Daoy (cell line): Measurements from ENCODE around the gene ROBO3. TPM values are rescaled to one million over a fixed set of nuclear protein-coding genes. Genes with fewer than 3 reads are reported as not detected.
A peak's percentile ranks its signal among the peaks of the same experiment; 100 is the strongest.

Experiments
- DNase-seq: peaks from one replicate; pipeline ENCODE4 v3.0.0-alpha.2; 2015; ENCODE audit warnings: low read depth
- total RNA-seq: library from RNA; depleted of rRNA; stranded (reverse); fragments of >200 nt; shearing (Covaris generic); gene quantifications from 2 replicates; pipeline ENCODE4 v1.2.3, GENCODE V29; 2014

ROBO3 gene
- total RNA-seq, 1 experiment from 2014 or later: 5.4 TPM

DNA sequence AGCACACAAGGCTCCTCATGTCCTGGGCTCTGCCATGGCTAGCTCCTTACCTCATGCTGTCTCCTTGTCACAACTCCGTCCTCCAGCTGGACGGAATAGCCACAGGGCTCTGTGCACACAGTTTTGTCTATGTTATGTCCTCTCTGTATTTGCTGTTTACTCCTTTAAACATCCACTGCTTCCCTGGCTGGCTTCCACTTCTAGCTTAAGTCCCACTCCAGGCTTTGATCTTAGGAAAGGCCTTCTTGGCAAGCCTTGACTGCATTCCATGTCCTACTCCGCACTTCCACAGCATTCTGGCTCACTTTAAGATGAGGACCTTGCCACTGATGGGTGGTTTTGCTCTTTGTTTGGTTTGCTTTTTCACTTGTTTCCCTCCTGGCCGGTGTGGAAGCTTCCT lies 22.9 kb upstream of the ROBO3 start:
- DNase-seq: no peak

DNA sequence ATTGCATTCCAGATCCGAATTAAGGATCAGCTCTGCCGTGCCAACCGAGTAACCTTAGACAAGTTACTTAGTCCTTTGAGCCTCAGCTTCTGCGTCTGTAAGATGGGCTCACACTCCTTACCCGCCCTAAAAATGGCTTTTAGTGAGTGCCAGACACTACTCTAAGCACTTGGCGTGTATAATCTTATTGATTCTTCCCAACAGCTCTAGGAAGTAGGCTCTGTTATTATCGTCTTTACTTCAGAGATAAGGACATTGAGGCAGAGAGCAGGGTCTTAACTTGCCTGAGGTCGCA lies 21.7 kb upstream of the ROBO3 start:
- no peak for DNase-seq

DNA sequence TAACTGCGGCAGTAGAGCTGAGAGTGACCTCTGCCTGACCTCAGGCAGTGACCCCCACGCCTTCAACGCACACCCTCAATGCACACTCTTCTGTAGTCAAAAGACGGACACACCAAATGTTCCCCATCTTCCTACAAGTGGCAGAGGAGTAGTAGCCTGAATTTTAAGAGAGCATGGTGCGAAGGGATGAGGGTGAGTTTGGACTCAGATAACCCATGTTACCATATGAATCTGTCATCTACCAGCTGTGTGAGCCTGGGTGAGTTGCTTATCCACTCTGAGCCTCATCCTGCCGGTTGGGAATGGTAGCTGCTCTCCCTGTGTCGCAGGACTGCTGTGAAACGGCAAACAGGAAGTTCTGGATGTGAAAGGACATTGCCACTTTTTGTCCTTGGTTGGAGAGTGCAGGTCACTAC lies 20.6 kb upstream of the ROBO3 start:
- no peak for DNase-seq

DNA sequence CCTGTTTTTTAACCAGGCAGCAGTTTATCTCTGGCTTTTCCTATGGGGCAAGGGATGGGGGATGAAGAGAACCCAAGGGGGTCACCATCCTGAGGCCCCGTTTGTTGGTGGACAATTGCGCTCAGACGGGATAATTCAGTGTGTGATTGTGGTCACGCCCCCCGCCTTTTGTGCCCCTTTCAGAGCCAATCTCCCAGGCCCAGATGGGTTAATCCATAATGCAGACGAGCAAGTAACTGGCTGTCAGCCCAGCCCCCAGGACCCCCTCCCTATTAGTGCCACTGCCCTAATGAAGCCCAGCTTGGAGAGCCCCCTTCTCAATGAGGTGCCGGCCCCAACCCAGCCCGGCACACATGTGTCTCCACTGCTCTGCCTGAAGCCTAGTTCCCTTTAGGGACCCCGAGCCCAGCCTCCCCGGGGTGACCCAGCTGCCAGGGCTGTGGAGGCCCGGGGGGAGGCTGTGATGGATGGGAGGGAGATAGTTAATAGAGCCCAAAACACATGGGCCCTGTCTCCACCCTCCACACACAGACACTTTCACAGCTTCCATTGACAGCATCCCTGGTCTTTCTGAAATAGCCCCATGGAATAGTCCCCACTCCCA lies 19.1 kb upstream of the ROBO3 start:
- DNase-seq: no peak

DNA sequence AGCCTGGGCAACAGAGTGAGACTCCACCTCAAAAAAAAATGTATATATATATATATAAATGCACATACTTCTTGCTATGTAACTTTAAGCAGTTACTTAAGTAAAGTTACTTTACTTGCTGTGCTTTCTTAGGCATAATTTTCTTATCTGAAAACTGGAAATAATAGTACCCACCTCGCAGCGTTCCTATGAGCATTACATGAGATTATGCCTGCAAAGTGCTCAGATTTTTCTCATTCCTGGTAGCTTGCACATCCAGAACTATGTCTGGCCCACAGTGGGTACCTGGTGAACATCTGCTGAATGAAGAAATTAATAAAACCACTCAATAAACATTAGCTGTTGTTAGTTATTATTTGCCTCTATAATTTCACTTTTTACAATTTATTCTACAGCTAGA lies 6.1 kb upstream of the ROBO3 start:
- DNase-seq: no peak

DNA sequence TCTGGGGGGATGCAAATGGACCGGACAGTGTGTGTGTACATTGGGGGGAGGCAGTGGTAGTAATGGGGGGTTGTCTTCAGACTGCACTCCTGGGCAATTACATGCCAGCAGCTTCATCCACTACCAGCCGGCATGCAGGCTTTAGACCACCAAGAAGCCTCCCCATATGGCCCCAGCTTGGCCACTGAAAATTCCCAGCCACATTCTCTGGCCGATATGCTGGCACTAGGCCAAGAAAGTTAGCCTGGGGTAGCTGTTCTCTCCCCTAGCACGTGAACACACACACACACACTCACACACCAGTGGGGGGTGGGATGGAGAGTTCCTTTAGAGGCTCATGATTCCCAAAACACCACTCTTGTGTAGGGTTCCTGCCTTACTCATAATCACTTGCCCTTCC lies 3.6 kb upstream of the ROBO3 start:
- no peak for DNase-seq

DNA sequence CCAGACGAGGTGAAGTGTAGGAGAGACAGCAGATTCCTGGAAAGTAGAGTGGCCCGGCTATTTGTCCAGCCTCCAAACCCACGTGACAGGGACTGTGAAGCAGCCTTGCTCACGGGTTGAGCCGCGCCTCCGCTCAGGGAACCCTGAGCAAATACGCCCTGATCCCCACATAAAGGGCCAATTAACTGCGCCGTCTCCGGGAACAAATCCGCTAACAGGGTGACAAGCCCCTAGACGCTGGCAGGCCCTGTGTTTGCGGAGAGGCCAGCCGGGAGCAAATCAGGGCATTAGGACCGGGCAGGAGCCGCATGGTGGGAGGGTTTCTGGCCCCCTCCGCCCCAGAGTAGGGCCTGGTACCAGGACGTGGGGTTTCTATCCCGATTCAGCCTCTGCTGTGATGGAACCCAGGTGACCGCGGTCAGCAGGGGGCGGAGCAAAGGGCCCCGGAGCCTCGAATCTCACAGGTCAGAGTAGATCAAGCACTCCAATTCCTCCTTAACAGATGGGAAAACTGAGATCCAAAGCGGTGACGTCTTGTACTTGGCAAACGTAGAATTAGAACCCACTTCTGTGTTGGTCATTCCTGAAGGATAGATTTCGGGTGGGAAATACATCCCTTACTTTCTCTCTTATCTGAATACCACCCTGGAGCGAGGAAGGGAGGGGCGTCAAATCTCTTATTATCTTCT lies 2.0 kb upstream of the ROBO3 start:
- peak; percentile 52 for DNase-seq

DNA sequence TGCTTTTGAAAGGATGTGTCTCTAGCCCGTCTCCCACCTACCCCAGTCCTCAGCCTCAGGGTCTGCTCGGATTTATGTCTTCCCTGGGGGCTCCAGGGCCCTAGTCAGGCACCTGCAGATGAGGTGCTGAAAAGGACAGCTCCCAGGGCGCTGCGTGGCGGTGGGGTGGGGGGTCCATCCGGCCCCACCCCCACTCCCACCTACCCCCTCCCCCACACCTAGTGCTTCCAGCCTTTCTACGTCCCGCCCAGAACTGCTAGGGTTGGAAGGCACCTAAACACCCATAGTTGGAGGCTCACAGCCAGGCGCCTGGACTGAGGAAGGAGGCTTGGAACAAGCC lies 1.4 kb upstream of the ROBO3 start:
- DNase-seq: no peak

DNA sequence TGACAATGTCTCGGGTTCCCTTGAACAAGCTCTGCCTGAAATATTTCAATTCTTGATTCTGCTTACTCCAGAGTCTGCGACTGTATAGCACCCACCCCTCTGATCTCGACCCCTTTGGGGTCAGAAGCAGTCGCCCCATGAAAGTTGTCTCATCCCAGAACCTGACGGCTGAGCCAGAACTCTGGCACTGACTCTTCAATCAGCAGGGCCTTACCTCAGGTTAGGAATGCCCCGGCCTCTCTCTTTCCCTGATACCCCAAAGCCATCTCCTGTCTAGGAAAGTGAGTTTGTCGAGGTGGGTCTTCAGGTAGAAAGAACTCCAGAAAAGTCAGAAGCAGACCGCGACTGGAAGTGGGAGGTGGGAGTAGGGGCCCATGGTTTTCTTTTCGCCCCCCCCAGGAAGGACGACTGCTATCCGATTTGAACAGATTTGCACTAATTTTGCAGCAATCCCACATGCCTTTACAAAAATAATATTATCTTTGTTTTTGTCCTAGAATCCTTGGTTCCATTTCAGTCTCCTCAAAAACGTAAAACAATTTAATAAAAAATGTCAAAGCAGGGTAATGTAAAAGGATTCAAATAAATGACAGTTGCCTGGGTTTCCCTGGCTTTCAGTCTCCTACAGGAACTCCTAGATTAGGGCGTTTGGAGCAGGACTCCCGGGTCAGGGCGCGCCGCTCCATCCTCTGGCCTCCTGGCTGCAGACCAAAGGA lies 898 bp upstream of the ROBO3 start:
- DNase-seq: no peak

DNA sequence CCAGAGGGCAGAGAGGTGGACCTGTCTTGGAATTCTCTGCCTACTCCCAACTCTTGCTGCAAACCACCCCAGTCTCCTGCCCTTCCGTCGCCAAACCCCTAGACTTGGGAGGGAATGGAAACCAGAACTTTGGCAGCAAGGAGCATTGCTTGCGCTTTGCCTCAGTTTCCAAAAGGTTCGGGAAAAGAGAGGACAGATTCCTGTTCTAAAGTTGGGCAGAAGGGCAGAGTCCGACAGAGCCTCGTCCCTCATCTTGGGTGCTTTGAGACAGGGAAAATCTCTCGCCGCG lies 396 bp upstream of the ROBO3 start:
- DNase-seq: no peak

DNA sequence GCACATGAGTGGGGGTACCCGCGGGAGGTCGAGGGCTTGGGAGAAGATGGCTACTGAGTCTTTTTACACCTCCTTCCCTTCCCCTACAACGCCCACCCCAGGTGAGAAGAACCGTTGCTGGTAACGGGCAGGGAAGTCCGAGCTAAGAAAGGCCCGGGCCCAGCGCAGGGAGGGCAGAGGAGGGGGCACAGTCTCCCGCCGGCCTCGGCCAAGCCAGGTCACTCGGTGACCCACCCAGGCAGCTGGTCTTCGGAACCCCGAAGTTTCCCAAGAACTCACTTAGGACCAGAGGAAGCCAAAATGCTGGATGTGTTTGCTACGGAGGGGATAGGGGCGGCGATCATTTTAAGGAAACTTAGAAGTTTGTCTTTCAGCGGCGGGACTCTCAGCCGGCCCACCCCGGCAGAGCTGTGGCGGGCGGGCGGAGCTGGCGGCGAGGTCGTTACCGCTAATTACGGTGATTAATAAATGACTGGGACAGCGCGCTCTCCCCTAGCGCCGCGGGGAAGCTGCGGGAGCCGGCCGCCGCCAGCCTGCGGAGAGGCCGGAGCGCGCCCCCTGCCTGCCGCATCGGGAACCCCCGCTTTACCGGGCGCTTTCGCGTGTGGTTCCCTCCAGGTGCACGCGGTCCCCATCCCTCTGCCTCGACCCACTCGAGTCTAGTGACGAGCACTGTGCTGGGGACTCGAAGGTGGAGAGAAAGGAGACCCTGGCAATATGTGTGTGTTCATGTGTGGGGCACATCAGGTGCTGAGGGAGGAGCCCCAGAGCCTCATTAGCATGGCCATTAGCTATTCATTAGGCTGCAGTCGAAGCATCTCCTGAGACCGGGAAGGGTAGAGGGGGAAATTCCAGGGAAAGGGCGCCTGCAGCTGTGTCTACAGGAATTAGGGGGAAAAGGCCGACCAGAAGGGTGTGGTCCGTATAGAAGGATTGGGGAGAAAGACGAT lies 945 bp downstream of the ROBO3 start:
- DNase-seq: peak; percentile 55

DNA sequence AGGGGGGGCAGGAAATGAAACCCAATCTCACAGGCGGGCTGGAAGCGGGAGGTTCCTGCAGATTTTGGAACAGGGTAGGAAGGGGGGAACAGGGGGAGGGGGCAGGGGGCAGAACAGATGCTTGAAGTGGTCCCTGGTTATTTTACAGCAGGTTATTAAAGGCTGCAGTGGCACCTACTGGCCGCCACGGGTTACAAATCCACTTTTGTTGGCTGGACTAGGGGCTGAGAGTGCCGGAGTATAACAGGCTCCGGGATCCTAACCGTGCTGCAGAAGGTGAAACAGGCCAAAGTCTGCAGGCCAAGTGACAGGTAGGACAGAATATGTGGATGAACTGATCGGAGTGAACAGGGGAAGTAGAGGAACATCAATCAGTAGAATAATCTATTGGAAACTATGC lies 2.5 kb downstream of the ROBO3 start:
- peak; percentile 46 for DNase-seq

DNA sequence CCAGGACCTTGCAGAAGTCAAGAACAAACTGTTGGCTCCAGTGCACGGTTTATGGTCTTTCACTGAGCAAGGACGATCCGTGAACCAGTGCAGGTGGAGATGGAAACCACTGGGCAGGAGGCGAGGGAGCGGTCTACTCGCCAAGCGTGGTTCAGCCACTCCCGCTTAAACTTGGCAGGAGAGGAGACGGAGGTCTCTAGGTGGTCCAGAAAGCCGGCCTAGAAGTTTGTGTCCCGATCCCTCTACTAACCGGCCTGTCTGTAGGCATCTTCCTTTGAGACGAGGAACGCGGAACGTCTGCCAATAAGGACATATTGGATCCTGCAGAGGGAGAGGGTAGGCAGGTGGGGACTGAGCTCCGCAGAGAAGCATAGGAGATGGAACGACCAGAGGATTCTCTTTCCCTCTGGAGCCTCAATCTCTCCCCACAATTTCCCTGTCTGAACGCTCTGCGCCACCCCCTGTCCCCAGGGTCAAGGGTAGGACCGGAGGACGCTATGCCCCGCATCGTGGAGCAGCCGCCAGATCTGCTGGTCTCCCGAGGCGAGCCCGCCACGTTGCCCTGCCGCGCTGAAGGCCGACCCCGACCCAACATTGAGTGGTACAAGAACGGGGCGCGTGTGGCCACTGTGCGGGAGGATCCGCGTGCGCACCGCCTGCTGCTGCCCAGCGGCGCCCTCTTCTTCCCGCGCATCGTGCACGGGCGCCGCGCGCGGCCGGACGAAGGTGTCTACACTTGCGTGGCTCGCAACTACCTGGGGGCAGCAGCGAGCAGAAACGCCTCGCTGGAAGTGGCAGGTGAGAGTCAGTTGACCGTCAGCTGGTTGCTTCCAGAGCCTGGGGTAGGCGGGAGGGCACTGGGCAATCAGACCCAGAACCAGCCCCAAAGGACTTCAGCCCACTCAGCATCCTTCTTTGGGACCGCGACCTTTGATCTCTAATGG lies 3.4 kb downstream of the ROBO3 start:
- DNase-seq: no peak

DNA sequence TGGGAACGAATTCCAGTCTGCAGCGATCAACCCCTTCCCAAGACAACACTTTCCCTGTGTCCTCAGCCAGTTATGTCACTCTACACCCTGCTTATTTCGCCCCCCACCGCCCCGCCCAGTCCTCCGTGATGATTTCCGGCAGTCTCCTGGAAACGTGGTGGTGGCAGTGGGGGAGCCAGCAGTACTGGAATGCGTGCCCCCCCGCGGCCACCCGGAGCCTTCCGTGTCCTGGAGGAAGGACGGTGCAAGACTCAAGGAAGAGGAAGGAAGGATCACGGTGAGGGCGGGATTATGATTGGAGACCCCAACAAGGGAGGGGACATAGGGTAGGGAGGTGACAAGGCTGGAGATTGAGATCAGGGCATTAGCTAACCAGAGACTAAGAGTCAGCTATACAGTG lies 4.1 kb downstream of the ROBO3 start:
- no peak for DNase-seq

DNA sequence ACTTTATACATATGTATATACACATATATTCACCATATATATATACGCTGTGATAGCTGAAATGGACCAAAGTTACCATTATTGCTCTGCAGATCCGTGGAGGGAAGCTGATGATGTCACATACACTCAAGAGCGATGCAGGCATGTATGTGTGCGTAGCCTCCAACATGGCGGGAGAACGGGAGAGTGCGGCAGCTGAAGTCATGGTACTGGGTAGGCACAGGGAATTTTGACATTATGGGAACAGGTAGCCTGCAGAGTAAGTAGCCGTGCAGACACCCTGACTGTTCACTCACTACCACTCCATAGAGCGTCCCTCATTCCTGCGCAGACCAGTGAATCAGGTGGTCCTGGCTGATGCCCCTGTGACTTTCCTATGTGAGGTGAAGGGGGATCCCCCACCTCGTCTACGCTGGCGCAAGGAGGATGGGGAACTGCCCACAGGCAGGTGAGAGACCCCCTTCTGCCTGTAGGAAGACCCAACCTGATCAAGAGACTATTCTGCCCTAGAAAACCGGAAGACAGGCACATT lies 4.7 kb downstream of the ROBO3 start:
- no peak for DNase-seq

DNA sequence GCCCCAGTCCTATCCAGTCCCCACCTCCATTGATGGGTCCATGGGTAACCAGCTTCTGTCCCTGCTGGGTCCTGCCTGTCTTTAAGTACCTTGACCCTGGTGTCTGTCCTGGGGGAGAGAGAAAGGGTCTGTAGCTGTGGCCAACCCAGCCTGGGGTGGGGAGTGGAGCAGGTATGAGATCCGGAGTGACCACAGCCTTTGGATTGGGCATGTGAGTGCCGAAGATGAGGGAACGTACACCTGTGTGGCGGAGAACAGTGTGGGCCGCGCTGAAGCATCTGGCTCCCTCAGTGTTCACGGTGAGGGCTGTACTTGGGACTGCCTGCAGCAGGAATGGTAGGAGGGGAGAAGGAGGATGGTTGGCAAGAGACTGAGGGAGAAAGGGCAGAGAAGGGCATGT lies 5.2 kb downstream of the ROBO3 start:
- DNase-seq: no peak

DNA sequence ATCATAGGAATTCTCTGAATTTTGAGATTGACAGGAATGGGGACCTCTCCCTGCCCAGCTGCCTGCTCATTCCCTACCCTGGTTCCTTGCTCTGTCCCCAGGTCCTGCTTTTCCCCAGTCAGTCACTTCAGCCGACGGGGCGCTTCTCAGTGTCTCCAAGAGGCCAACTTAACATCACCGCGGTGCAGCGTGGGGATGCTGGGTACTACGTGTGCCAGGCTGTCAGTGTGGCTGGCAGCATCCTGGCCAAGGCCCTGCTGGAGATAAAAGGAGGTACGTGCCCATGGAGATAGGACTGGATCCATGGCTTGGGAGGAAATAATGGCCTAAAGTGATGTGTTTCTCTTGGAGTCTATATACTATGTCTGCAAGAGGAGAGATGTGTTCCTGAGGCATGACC lies 7.0 kb downstream of the ROBO3 start:
- no peak for DNase-seq

DNA sequence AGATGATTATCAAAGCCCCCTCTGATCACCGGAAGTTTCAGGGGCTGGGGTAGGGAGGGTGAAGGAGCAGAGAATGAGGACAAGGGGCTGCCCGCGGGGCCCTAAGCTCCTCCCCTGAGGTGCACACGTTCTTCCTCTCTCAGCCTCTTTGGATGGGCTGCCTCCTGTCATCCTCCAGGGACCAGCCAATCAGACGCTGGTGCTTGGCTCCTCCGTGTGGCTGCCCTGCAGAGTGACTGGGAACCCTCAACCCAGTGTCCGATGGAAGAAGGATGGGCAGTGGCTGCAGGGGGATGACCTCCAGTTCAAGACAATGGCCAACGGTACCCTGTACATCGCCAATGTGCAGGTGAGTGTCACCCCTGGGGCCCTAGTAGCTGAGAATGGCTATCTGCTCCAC lies 7.5 kb downstream of the ROBO3 start:
- no peak for DNase-seq

DNA sequence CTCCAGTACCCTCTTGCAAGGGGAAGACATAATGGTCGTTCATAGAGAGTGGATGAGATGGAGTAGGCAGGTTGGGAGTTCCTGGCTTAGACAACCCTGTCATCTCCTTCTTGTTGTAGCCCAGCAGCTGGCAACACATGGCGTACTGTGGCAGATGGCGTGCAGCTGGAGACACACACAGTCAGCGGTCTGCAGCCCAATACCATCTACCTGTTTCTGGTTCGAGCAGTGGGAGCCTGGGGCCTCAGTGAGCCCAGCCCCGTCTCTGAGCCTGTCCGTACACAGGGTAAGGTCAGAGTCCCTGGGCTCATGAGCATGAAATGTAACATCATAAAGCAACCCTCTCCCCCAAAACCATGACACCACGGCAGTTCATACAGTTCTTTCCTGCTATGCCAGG lies 8.7 kb downstream of the ROBO3 start:
- DNase-seq: no peak

DNA sequence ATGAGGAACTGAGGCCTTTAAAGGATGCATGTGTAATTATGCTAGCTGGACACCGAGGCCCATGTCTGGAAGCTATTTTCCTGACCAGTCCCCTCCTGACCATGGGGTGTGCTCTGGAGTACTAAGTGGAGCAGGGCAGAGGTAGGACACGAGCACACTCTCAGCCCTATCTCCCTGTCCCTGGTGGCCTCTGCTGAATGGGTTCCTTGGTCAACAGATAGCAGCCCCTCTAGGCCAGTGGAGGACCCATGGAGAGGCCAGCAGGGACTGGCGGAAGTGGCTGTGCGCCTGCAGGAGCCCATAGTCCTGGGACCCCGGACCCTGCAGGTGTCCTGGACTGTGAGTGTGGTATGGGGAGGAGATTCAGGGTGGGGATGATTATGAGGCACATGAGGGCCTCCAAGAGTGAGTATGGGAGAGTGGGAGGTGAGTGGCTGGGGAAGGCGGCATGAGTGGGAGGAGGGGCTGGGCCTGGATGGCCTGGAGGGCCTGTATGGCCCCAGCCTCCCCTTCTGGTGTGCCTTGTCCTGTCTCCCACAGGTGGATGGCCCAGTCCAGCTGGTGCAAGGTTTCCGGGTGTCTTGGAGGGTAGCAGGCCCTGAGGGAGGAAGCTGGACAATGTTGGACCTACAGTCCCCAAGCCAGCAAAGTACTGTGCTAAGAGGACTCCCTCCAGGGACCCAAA lies 9.5 kb downstream of the ROBO3 start:
- no peak for DNase-seq

DNA sequence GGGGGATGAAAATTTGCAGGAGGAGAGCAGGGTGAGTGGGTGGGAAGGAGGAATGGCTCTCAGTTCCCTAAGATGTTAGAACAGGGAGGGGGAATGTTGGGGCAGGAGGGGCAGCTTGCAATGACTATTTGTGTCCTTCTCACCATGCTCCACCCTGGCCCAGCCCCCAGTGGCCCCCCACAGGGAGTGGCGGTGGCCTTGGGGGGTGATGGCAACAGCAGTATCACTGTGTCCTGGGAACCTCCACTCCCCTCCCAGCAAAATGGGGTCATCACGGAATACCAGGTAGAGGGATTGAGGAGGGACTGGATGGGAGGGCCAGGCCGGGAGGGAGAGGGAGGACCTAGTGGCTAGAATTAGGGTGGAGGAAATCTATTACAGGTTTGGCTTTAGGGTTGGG lies 10.2 kb downstream of the ROBO3 start:
- DNase-seq: no peak
